ENCODE results near the gene COPG2. TPM values are rescaled to one million over a fixed set of nuclear protein-coding genes. Genes with fewer than 3 reads are reported as not detected.

COPG2 gene
- total RNA-seq, 1 donor from 2014 or later, result 31.2 TPM

DNA sequence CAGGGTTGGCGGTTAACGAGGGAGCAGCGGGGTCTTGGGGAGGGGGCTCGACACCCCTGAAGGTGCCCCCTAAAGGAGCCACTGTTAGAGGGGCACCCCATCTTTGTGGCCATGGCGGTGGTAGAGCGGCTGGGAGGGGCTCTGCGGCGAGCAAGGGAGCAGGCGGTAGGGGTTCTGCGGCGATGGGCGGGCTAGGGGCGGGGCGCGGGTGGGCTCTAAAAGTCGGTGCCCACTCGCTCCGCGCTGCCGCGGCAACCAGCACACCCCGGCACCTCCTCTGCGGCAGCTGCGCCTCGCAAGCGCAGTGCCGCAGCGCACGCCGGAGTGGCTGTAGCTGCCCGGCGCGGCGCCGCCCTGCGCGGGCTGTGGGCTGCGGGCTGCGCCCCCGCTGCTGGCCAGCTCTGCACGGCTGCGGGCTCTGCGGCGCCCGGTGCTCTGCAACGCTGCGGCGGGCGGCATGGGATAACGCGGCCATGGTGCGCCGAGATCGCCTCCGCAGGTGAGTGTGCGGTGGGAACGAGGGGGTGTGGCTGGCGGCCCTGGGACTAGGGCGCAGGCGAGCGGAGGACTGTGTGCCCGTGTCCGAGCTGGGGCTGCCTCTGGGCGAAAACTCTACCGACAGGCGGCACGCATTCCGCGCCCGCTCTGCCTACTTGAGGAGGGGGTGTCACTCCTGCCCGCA lies 176.6 kb downstream of the COPG2 start, which contains the start of gene MEST:
MEST (plus strand) TSS at position 245 of the 682 bp plus-strand sequence; CDS start at position 474, 229 bp downstream.
- peak; percentile 11 for TF ChIP-seq CTCF (IDR thresholded peaks at IDR 0.05)
- H3K27ac Mint-ChIP-seq (ENCODE audit: unreplicated experiment), result peak within 1 kb of the TSS; percentile 86
- no peaks in the 10 kb centered on the region for H3K27me3 Mint-ChIP-seq (ENCODE audit: unreplicated experiment)
- DNase-seq (ENCODE audit: extremely low spot score, unreplicated experiment), result no peak
- H3K9me3 Mint-ChIP-seq (ENCODE audit: unreplicated experiment), result no peaks in the 10 kb centered on the region
- H3K4me1 Mint-ChIP-seq (ENCODE audit: unreplicated experiment), result peaks cover 52% of the 10 kb centered on the region
- peak within 1 kb of the TSS; percentile 92 for H3K4me3 Mint-ChIP-seq (ENCODE audit: unreplicated experiment)
- peaks cover 5% of the 10 kb centered on the region for H3K36me3 Mint-ChIP-seq (ENCODE audit: unreplicated experiment)

GRCh38 chr7:130490888-130491804 lies 177.4 kb downstream of the COPG2 start:
- H3K27ac Mint-ChIP-seq (ENCODE audit: unreplicated experiment), result peak overlapping the region; percentile 86
- peaks cover 49% of the 10 kb centered on the region for H3K4me1 Mint-ChIP-seq (ENCODE audit: unreplicated experiment)
- H3K4me3 Mint-ChIP-seq (ENCODE audit: unreplicated experiment), result peak overlapping the region; percentile 79
- peak; percentile 88 for DNase-seq (ENCODE audit: extremely low spot score, unreplicated experiment)
- peaks cover 2% of the 10 kb centered on the region for H3K36me3 Mint-ChIP-seq (ENCODE audit: unreplicated experiment)
- no peaks in the 10 kb centered on the region for H3K27me3 Mint-ChIP-seq (ENCODE audit: unreplicated experiment)
- H3K9me3 Mint-ChIP-seq (ENCODE audit: unreplicated experiment), result no peaks in the 10 kb centered on the region
- peak; percentile 81 for TF ChIP-seq CTCF (IDR thresholded peaks at IDR 0.05)

GRCh38 chr7:130490311-130490791 lies 178.2 kb downstream of the COPG2 start:
- Mint-ChIP-seq H3K4me1 (ENCODE audit: unreplicated experiment) (peaks cover 45% of the 10 kb centered on the region), H3K36me3 (ENCODE audit: unreplicated experiment) (no peaks in the 10 kb centered on the region), H3K4me3 (ENCODE audit: unreplicated experiment) (peak overlapping the region; percentile 39), H3K27ac (ENCODE audit: unreplicated experiment) (peak overlapping the region; percentile 86), H3K9me3 (ENCODE audit: unreplicated experiment) (no peaks in the 10 kb centered on the region), H3K27me3 (ENCODE audit: unreplicated experiment) (no peaks in the 10 kb centered on the region)
- TF ChIP-seq CTCF (IDR thresholded peaks at IDR 0.05), result no peak
- DNase-seq (ENCODE audit: extremely low spot score, unreplicated experiment), result no peak

- Mint-ChIP-seq H3K9me3 (ENCODE audit: unreplicated experiment) (no peaks in the 10 kb centered on the region), H3K36me3 (ENCODE audit: unreplicated experiment) (no peaks in the 10 kb centered on the region), H3K4me3 (ENCODE audit: unreplicated experiment) (no peak overlapping the region), H3K4me1 (ENCODE audit: unreplicated experiment) (peaks cover 36% of the 10 kb centered on the region), H3K27ac (ENCODE audit: unreplicated experiment) (peak overlapping the region; percentile 55), H3K27me3 (ENCODE audit: unreplicated experiment) (no peaks in the 10 kb centered on the region)
- no peak for TF ChIP-seq CTCF (IDR thresholded peaks at IDR 0.05)
- no peak for DNase-seq (ENCODE audit: extremely low spot score, unreplicated experiment)
Observed at GRCh38 chr7:130489140-130489983, 179.2 kb downstream of the COPG2 start.
